Activated T-cell treated with anti-CD3 and anti-CD28 coated beads for 24 hours (primary cell): ENCODE data around the gene PDLIM3.
"Not testable (repeated sequence)": the region's sequence is repeated elsewhere in the genome, so short reads cannot be mapped to it uniquely, and the experiment has no call there.

Experiments
- DNase-seq: peaks from one replicate; pipeline ENCODE4 v3.0.0-alpha.2; 2020; ENCODE audit warnings: low read depth

PDLIM3 gene

DNA sequence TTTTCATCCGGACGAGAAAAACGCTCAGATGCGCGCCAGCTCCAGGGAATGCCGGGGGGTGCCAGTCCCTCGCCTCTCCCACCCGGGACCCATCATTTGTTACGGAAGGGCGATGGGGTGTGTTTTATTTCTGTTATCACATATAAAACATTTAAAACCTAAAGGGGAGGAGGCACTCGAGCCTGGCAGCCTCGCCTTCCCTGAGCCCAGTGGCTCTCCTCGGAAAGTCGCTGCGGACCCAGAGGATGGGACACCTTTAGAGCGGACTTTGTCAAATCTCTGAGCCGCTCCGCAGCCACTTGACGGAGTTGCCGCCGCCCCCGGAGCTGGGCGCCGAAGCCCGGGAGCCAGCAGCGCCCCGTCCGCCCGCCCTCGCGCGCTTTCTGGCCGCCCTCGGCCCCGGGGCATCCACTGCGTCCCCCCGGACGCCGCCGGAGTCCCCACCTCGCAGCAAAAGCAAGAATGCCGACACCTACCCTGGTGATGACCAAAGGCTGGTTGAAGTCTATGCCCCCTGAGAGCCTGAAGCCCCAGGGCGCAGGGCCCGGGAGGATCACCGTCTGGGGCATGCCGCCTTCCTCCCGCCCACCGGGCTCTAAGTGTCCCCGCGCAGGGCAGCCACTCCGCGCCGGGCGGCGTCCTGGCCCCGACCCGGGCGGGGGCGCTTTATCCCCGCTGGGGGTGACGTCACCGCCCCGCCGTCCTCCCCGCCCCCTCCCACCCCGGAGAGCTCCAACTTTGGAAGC is at the start of gene PDLIM3:
Gene PDLIM3, minus strand, starts transcription at position 642 of the 746 bp plus-strand sequence. Its CDS starts 73 bp downstream, at position 569.
- DNase-seq, result no peak

GRCh38 chr4:185583813-185584212 is 48.5 kb upstream of the PDLIM3 start:
- no peak for DNase-seq

DNA sequence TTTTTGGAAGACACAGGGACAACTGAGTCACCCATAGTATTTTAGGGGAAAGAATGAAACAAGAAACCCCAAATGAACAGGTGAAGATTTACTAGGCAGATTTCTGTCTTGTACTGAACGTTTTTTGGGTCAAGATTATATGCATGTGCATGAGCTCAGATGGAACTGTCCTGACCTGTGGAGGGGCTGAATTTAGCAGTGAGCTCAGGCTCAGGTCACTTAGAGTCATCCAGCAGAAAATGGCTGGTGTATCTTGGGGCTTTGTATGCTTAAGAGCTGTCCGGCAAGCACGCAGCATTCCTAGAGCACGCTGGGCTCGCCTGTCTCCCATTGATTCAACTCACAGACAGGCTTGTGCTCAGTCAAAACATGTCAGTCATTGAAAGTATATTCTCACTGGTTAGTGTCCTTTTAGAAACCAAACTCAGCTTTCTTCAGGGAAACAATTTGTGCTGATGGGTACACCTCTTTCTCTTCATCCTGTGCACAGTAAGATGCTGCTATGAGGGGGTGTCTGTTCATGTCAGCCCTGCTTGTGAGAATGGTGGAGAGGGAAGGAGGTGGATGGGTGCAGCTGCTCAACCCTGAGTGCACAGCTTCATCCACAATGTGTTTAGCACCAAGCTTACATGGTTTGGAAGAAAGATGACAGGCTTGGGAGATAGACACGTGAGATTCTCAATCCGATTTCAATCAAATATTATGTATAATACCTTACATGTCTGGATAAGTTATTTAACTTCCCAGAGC is 47.5 kb upstream of the PDLIM3 start:
- no peak for DNase-seq

DNA sequence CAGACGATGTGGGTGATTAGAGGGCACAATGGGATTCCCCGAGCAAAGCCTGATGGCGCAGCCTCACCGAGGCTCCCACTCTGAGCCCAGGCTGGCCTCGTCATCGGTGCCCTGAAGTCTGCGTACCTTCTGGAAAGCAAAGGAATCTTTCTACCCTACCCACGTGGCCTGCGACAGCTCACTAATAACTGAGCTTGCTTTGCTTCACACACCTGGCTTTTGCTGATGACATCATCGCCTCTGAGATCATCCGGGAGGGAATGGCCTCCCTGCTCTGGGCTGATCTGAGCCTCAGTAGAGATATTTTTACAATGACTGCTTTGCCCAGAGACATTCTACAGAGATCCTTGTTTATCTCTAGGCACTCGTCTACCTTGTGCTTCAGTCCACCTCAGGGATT is 45.4 kb upstream of the PDLIM3 start:
- no peak for DNase-seq

- DNase-seq, result no peak
Measured at GRCh38 chr4:185578284-185578683, 43.0 kb upstream of the PDLIM3 start.

GRCh38 chr4:185576962-185577950 is 41.9 kb upstream of the PDLIM3 start:
- DNase-seq, result no peak

GRCh38 chr4:185576314-185576961 is 41.1 kb upstream of the PDLIM3 start:
- no peak for DNase-seq

DNA sequence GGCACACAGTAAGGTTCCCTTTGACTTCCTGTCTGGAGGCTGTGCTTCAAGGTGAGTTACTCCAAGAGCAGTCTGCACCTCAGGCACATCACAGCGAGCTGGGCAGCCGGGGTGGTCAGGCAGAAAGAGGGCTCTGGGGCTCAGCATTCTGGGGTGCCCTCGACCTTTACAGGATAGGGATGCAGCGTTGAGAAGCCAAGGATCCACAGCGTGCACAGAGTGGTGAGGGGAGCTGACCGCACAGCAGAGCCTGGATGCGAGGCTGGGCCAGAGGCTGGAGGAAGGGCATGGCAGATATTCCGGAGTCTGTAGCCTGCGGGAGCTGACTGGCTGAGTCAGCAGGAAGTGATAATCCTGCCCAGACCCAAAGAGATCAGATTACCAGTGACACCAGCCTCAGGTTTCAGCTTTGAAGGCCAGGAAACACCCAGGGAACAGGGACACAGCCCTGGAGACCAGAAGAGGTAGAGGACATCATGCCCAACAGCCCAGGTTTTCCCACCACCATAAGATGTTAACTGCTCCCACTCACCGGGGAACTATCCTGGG is 38.4 kb upstream of the PDLIM3 start:
- DNase-seq, result no peak

GRCh38 chr4:185570727-185571126 is 35.4 kb upstream of the PDLIM3 start:
- DNase-seq, result no peak

GRCh38 chr4:185567381-185568376 is 32.4 kb upstream of the PDLIM3 start:
- no peak for DNase-seq

- no peak for DNase-seq
Measured at GRCh38 chr4:185566972-185567371, 31.7 kb upstream of the PDLIM3 start.

DNA sequence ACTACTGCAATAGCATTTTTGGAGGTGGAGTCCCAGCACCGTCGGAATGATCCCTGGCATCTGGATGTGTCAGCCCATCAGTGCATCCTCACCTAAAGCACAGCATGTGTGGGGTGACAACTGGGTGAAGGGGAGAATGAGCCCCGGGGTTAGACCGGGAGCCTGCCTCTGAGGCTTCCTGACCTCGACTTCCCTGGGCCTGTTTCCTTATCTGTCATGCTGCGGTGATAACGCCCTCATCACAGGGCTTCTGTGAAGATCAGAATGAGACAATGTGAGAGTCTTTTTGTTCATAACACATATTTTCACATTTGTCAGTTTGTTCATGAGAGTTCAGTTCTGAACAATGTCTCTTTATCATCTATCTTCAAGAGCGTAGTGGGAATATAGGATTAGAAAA is 31.1 kb upstream of the PDLIM3 start:
- DNase-seq, result no peak

DNA sequence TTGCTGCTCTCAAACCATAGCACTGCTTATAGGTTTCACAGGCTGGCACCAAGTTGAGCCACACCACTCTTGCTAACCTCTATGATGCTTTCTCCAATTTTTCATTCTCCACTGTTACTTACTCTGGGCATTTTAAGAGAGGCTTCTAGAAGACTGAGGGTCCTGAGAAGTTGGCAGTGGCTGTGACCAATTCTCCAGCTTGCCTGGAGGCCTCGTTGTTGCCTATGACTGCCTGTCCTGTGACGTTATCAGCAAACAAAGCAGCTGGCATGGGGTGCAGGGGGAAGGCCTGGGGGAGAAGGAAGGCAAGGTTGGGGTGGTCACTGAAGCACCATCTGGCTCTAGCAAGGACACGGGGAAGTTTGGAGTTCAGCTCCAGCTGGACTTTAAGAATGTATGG is 30.4 kb upstream of the PDLIM3 start:
- DNase-seq, result no peak

GRCh38 chr4:185564349-185564748 is 29.0 kb upstream of the PDLIM3 start:
- DNase-seq, result no peak

DNA sequence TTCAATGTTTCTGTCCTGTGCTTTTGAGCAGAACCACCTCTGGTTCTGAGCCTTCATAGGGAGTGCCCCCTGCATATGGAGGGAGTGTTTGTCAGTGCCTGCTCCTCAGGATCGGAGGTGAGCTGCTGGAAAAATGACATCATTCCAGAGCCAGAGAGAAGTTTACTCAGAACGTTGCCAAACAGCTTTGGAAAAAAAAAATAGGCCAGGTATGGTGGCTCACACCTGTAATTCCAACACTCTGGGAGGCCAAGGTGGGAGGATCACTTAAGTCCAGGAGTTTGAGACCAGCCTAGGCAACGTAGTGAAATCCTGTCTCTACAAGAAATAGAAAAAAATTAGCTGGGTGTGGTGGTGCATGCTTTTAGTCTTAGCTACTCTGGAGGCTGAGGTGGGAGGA is 27.2 kb upstream of the PDLIM3 start:
- no peak for DNase-seq

- no peak for DNase-seq
Measured at GRCh38 chr4:185560316-185560715, 25.0 kb upstream of the PDLIM3 start.

DNA sequence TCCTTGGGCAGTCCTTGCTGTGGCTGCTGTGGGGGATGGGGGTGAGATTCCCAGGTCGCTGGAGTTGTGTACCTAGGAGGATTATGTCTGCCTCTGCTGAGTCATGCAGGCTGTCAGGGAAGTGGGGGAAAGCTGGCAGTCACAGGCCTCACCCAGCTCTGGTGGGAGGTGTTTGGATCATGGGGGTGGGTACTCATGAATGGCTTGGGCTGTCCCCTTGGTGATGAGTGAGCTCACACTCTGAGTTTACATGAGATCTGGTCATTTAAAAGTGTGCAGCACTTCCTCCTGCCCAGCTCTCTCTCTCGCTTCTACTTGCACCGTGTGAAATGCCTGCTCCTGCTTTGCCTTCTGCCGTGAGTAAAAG is 24.6 kb upstream of the PDLIM3 start:
- no peak for DNase-seq

GRCh38 chr4:185559251-185559914 is 24.1 kb upstream of the PDLIM3 start:
- not testable (repeated sequence) for DNase-seq

DNA sequence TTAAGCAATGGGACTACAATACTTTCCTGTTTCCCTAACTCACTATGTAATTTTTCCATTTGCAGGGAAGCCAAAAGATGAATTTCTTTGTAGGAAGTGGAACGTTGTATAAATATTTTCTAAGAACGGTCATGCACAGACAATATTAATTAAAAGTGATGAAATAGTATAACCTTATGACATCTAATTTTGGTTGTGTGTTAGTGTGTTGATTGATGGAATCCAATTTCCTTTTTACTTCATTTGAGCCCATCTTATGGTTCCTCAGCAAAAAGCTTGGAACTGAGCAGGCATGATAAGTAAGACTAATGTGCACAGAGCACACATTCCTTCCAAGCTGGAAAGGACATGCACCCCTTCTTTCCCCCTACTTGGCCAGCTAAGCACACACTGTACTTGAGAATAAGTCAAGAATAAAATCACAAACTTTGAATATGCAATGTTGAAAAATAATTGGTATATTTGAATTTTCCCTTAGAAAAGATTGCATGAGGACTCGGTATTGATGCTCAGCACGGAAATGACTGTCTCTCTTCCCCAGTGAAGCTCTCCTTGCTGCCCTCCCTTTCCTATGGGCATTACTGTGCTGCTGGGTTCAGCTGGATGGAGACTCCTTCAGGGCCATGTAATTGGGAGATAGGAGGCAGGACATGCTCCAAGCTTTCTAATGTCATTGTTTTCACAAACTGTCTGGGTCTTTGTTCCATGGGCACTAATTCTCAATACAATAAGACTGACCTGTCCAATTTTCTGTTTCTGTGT is 19.2 kb upstream of the PDLIM3 start:
- DNase-seq, result no peak
